MCF 10A (cell line): ENCODE results near the gene HLA-C. TPM values are rescaled to one million over a fixed set of nuclear protein-coding genes. Genes with fewer than 3 reads are reported as not detected.
"Not testable (repeated sequence)": the region's sequence is repeated elsewhere in the genome, so short reads cannot be mapped to it uniquely, and the experiment has no call there.

ENCODE experiments used
- BruUV-seq: library from RNA; stranded (reverse); fragments of 400-500 nt; replicated peaks from 2 replicates; lab custom pipeline; 2021; lab: Mats Ljungman, UMichigan
- CTCF ChIA-PET: fragments of 300-600 bp; sonication (Branson Sonifier 250); formaldehyde crosslinking; extraction: SDS; loops from one replicate; lab custom pipeline; 2021; ENCODE audit warnings: antibody characterized with exemption, inconsistent platforms; lab: Yijun Ruan, JAX
- POLR2A ChIA-PET: fragments of 300-600, 350-650 bp; sonication (Branson Sonifier 250); formaldehyde crosslinking; extraction: SDS; loops from one replicate; lab custom pipeline; 2020; ENCODE audit warnings: antibody characterized with exemption, inconsistent platforms; lab: Yijun Ruan, JAX
- DNase-seq: peaks from one replicate; pipeline ENCODE4 v3.0.0-alpha.2; 2018; ENCODE audit not compliant: unreplicated experiment
- H3K27ac Mint-ChIP-seq: one replicate; pipeline ENCODE4 v1.8.0; 2022; ENCODE audit warnings: mild to moderate bottlenecking, low read depth, mixed read lengths; ENCODE audit not compliant: unreplicated experiment
- H3K27me3 Mint-ChIP-seq: one replicate; pipeline ENCODE4 v1.8.0; 2022; ENCODE audit warnings: mixed read lengths; ENCODE audit not compliant: insufficient read depth, unreplicated experiment
- H3K36me3 Mint-ChIP-seq: one replicate; pipeline ENCODE4 v1.8.0; 2022; ENCODE audit warnings: mild to moderate bottlenecking, moderate library complexity, mixed read lengths; ENCODE audit not compliant: insufficient read depth, unreplicated experiment
- H3K4me1 Mint-ChIP-seq: one replicate; pipeline ENCODE4 v1.8.0; 2022; ENCODE audit warnings: mixed read lengths; ENCODE audit not compliant: insufficient read depth, unreplicated experiment
- H3K4me3 Mint-ChIP-seq: one replicate; pipeline ENCODE4 v1.8.0; 2022; ENCODE audit warnings: mild to moderate bottlenecking, moderate library complexity, mixed read lengths; ENCODE audit not compliant: unreplicated experiment
- H3K9me3 Mint-ChIP-seq: one replicate; pipeline ENCODE4 v1.8.0; 2022; ENCODE audit warnings: mixed read lengths; ENCODE audit not compliant: unreplicated experiment
- intact Hi-C: fragments of 100-400 bp; cut with micrococcal nuclease; formaldehyde crosslinking; loops from 2 replicates; pipeline ENCODE4 v1.14.1; 2022
- total RNA-seq: library from RNA; stranded (reverse); gene quantifications from 2 replicates; pipeline ENCODE4 v1.2.3, GENCODE V29; 2022
- TF ChIP-seq, protein P1 (sequence below): fragments of 200-600 bp; IDR thresholded peaks from one replicate; pipeline ENCODE4 v1.8.0; 2022; ENCODE audit warnings: antibody characterized with exemption, mild to moderate bottlenecking; ENCODE audit not compliant: unreplicated experiment

HLA-C gene
- total RNA-seq, 1 experiment from 2014 or later: 151 TPM

DNA sequence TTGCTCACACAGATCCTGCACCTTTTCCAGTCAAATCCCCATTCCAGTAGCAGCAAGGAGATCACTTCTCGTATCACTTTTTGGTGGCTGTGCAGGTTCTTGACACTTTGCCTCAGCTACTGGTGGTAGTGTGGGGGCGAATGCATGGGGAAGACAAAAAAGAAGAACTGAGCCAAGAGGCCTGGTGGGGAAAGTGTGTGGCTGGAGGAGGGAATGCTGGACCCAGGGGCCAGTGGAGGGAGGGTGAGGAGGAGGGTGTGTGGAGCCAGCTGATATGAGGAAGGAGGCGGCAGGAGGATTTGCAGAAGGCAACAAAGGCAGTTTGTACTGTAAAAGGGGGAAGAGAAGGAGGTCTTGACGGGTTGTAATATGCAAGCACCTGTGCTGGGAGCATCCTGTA, 15.7 kb upstream of the HLA-C start:
- H3K36me3 Mint-ChIP-seq: no peaks in the 10 kb centered on the region
- POLR2A ChIA-PET: interaction anchor here (0.7 kb wide), 1 partner anchor 88 kb away, joined by 3 read pairs; no protein-coding TSS in a partner anchor

DNA sequence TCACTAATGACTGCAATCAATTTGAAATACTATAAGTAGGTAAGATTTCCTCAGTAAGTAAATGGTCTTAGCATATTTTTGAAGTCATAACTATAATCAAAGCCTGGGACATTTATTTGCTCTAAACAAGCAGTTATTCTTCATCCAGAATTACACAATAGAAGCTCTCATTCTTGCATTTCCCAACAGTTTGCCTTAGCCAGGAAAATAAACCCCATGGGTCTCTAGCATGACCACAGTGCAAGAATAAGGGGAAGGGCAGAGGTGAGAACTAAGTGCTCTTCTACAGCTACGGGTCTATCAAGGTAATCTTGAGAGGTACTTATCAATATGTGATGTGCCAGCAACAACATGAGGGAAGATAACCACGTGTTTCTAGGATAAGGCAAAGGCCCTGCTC, 14.1 kb upstream of the HLA-C start:
- no peaks in the 10 kb centered on the region for H3K4me1 Mint-ChIP-seq
- intact Hi-C loops: no loop called here
- H3K4me3 Mint-ChIP-seq: no peak overlapping the region
- TF ChIP-seq, protein P1, sequence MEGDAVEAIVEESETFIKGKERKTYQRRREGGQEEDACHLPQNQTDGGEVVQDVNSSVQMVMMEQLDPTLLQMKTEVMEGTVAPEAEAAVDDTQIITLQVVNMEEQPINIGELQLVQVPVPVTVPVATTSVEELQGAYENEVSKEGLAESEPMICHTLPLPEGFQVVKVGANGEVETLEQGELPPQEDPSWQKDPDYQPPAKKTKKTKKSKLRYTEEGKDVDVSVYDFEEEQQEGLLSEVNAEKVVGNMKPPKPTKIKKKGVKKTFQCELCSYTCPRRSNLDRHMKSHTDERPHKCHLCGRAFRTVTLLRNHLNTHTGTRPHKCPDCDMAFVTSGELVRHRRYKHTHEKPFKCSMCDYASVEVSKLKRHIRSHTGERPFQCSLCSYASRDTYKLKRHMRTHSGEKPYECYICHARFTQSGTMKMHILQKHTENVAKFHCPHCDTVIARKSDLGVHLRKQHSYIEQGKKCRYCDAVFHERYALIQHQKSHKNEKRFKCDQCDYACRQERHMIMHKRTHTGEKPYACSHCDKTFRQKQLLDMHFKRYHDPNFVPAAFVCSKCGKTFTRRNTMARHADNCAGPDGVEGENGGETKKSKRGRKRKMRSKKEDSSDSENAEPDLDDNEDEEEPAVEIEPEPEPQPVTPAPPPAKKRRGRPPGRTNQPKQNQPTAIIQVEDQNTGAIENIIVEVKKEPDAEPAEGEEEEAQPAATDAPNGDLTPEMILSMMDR: no peak
- no peaks in the 10 kb centered on the region for H3K9me3 Mint-ChIP-seq
- H3K27ac Mint-ChIP-seq: no peak overlapping the region
- CTCF ChIA-PET: interaction anchor here (0.6 to 0.8 kb wide), 2 partner anchors 10 to 281 kb away, joined by 3 read pairs; no protein-coding TSS in a partner anchor
- POLR2A ChIA-PET: interaction anchor here (0.6 kb wide), 1 partner anchor 41 kb away, joined by 3 read pairs; no protein-coding TSS in a partner anchor
- no peak for DNase-seq
- H3K36me3 Mint-ChIP-seq: no peaks in the 10 kb centered on the region
- BruUV-seq: no TSS peak
- peaks cover 40% of the 10 kb centered on the region for H3K27me3 Mint-ChIP-seq

More for the DNA sequence above, 15.7 kb upstream of the HLA-C start:
- DNase-seq: no peak
- no peak overlapping the region for H3K4me3 Mint-ChIP-seq
- intact Hi-C loops: no loop called here
- H3K9me3 Mint-ChIP-seq: no peaks in the 10 kb centered on the region
- no peak overlapping the region for H3K27ac Mint-ChIP-seq
- no TSS peak for BruUV-seq
- CTCF ChIA-PET: interaction anchor here (0.6 kb wide), 1 partner anchor 1116 kb away, joined by 3 read pairs; no protein-coding TSS in a partner anchor
- TF ChIP-seq, protein P1: no peak
- H3K4me1 Mint-ChIP-seq: no peaks in the 10 kb centered on the region
- H3K27me3 Mint-ChIP-seq: peaks cover 40% of the 10 kb centered on the region

DNA sequence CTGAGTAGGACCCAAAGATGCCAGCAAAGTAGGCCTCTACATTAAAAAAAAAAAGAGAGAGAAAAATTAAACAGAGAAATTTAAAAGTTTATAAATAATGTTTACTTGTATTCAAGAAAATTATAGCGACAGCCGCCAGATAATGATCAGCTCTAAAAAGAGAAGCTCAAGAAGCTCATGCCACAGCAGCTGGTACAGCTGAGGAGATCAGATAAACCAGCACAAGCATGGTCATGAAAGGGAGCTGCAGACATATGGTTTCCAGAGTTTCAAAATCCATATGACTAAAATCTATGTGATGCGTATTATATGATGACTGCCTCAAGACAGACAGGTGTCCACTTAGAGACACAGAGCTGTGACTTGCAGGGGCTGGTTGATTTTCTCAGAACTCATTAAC, 13.6 kb upstream of the HLA-C start:
- H3K4me3 Mint-ChIP-seq: no peak overlapping the region
- no peaks in the 10 kb centered on the region for H3K4me1 Mint-ChIP-seq
- peaks cover 35% of the 10 kb centered on the region for H3K27me3 Mint-ChIP-seq
- ChIA-PET CTCF (no interaction called here), POLR2A (interaction anchor here (0.6 kb wide), 1 partner anchor 40 kb away, joined by 3 read pairs; no protein-coding TSS in a partner anchor)
- no peaks in the 10 kb centered on the region for H3K36me3 Mint-ChIP-seq
- H3K9me3 Mint-ChIP-seq: no peaks in the 10 kb centered on the region
- TF ChIP-seq, protein P1: no peak
- intact Hi-C loops: no loop called here
- no peak for DNase-seq
- H3K27ac Mint-ChIP-seq: no peak overlapping the region
- BruUV-seq: no TSS peak

DNA sequence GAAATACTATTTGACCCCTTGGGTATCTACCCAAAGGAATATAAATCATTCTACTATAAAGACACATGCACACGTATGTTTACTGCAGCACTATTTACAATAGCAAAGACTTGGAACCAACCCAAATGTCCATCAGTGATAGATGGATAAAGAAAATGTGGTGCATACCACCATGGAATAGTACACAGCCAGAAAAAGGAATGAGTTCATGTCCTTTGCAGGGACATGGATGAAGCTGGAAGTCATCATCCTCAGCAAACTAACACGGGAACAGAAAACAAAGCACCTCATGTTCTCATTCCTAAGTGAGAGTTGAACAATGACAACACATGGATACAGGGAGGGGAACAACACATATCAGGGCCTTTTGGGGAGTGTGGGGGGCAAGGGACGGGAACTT, 7.8 kb upstream of the HLA-C start:
- H3K4me1 Mint-ChIP-seq, H3K9me3 Mint-ChIP-seq, DNase-seq, H3K4me3 Mint-ChIP-seq, BruUV-seq, intact Hi-C loops, H3K27ac Mint-ChIP-seq, CTCF ChIA-PET, POLR2A ChIA-PET, H3K36me3 Mint-ChIP-seq: not testable (repeated sequence)
- H3K27me3 Mint-ChIP-seq: peaks cover 69% of the 10 kb centered on the region
